GM18508 (cell line): ENCODE results near the gene TMSB15A.
"Not testable (repeated sequence)": the region's sequence is repeated elsewhere in the genome, so short reads cannot be mapped to it uniquely, and the experiment has no call there.

Experiments used
- ATAC-seq: cut with Tn5 transposase; IDR thresholded peaks from one replicate; pipeline ENCODE4 v1.9.1; 2021; ENCODE audit warnings: moderate number of reproducible peaks; ENCODE audit not compliant: insufficient read depth, unreplicated experiment

Gene TMSB15A

DNA sequence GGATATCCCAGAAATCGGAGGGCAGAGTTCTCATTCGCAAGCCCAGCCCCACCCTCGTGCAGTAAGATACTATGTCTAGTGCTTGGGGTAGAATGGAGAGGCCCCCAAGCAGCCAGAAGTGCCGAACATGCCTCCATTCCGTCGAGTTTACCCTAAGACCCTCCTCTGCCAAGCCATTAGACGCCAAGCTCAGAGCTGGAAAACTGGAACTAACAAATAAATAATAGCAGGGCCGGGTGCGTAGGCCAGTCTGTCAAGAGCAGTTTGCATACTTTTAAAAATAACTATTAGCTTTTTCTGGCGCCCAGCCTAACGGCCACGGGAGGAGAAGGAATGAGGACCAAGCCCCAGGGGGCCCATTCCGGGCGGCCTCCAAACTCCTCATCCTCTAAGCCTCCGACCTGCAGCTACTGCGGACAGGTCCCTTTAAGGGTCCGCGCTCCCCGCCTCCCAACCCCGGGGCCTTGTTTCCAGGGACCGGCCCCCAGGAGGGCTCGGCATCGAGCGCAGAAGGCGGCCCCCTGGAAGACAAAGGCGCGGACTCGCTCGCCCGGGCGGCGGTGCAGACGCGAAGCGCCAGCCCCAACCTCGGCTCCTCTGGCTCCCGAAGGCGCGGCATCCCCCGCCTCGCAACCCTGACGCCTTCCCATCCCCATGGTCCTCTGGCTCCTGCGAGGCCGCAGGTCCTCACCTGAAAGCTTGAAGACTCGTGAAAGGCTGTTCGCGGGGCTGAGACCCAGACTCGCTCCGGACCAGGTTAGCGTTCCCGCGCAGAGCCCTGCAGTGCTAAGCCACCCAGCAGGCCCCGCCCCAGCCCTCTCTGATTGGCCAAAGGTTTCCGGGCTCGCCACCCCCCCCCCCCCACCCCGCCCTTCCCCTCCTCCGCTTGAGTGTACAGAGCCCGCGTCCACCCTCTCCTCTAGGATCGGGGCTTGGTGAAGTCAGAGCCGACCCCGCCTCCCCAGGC, at the start of gene TMSB15A:
Gene TMSB15A (minus strand): TSS at position 765 of the 967 bp plus-strand sequence.
- no peak for ATAC-seq

DNA sequence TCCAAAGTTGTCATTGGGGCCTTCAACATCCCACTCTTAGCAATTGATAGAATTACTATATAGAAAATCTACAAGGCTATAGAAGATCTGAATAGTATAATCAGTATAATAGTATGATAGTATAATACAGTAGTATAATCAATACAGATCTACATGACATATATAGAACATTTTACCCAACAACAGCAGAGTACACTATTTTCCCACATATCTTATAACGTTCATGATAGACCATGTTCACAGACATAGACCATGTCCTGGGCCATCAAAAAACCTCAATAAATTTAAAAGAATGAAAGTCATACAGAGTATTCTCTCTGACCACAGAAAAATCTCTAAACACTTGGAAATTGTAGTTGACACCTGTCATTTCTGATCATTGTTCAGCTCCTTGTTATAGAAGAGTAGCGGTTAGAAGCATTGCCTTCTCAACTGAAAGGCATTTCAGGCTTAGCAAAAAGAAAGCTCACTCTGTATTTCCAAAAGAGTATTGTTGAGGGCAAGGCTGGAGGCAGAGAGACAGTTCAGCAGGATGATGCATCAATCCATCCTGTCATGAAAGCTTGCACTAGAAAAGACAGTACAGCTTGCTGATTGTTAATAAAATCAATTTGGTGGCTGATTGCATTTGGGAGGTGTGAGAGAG, 44.0 kb upstream of the TMSB15A start:
- ATAC-seq: no peak

DNA sequence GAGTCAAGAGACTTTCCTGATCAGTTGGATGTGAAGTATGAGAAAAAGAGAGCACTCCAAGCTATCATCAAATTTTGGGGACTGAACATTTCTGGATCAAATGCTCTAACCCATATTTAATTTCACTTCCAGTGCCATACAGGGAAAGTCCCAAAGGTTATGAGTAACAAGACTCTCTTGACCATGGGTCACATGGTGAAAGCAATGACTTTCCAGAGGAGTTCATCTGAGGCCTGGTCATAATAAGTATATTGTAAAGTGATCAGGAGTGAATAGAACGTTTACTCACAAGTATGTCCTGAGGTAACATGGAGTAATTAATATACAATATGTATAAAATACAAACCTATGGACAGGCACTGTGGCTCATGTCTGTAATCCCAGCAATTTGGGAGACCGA, 42.1 kb upstream of the TMSB15A start:
- no peak for ATAC-seq

DNA sequence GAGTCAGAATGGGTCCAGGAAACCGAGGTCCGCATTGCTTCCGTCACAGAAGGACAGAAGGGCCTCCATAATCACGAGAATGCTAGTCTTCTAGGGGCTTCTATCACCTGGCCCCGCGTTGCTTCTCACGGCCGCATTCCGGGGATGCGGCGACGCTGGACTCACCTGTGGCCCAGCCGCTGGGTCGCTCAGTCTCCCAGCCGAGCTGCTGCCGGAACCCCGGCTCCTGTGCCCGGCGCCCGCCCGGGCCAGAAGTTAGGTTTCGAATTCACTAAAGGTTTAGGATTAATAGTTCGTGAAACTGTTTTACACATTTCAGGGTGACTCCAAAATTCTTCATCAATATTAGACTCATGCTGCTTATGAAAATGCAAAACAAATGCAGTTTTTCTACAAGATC, 31.7 kb upstream of the TMSB15A start:
- no peak for ATAC-seq

DNA sequence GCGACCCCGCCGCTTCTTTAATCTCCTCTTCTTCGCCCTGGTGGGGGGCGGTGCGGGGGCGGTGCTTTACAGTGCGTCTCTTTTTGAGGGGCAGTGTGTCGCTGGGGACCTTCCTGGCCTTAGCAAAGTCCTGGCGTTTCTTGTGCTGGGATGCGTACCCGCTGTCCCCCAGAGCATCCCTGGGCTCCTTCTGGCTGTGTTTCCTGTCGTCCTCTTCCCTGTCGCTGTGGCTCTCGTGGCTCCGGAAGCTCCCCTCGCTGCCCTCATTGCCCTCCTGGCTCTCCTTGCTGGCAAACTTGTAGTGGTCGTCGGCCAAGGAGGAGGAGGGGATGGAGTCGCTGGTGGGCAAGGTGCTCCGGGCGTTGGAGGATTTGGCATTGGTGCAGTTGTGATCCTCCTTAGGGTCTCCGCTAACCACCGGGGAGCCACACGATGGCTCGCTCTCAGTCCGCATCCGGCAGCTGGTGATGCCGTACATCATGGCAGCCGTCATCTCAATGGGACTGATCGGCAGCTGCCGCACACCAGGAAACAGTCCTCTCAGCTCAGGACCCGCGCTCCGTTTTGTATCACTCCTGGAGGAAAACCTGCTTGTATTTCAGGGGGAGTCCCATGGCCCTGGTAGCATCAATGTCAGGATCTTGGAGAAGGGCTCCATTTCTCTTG, 30.4 kb upstream of the TMSB15A start:
- no peak for ATAC-seq

GRCh38 chrX:102546175-102546574, 29.6 kb upstream of the TMSB15A start:
- not testable (repeated sequence) for ATAC-seq

- no peak for ATAC-seq
Measured at GRCh38 chrX:102535958-102536357, 19.4 kb upstream of the TMSB15A start.

DNA sequence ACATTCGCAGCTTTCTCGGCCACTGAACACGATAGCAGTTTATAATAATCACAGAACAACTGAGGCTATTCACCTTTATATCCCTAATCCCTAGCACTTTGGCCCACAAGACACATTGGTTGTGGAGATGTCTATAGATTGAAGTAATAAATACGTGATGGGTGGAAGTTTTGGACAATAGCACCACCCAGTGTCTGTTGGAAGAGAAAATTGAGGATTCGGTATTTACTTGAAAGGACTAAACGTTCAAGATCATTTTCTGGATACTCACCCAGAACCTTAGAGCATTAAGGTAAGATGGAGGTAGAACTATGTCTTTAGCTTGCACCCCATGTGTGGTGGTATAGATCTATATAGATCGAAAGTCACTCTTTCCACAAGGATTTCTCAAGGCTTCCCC, 787 bp upstream of the TMSB15A start:
- no peak for ATAC-seq

GRCh38 chrX:102514536-102514935, 2.0 kb downstream of the TMSB15A start:
- ATAC-seq: no peak

GRCh38 chrX:102498732-102499131, 17.8 kb downstream of the TMSB15A start:
- ATAC-seq: no peak

DNA sequence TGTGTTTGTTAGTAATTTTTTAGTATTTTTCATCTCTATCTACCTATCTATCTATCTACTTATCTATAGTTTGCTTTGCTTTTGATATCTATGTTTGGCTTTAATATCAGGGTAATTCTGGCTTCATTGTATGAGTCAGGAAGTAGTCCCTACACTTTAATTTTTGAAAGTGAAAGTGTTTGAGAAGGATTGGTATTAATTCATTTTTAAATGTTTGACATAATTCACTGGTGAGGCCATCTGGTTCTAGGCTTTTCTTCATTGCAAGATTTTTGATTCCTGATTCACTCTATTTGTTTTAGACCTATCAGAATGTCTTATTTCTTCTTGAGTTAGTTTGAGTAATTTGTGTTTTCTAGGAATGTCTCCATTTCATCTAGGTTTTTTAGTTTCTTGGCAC, 24.8 kb downstream of the TMSB15A start:
- ATAC-seq: no peak

GRCh38 chrX:102478765-102479164, 37.8 kb downstream of the TMSB15A start:
- not testable (repeated sequence) for ATAC-seq

DNA sequence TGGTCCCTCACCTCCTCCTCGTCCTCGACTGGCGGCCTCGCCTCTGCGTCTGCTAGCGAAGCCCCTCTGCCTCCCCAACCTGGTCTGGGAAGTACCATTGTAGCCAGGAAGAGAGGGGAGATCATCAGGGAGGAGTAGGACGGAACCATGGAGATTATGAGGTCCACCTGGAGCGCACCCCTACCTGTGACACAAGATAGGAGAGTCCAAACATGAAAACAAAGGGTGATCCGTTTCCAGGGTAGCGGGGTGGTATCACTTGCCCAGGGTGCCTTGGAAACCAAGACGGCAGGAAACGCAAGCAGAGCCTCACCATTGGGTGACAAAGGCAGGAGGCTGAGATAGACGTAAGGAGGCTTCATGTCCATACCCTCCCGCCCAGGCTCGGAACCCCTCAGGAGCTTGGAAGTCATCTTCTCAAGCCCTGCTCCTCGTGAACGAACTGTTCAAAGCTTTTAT, 44.7 kb downstream of the TMSB15A start, which contains the start of gene TCP11X2:
Gene TCP11X2 (minus strand): TSS at position 51 of the 459 bp plus-strand sequence.
- not testable (repeated sequence) for ATAC-seq

DNA sequence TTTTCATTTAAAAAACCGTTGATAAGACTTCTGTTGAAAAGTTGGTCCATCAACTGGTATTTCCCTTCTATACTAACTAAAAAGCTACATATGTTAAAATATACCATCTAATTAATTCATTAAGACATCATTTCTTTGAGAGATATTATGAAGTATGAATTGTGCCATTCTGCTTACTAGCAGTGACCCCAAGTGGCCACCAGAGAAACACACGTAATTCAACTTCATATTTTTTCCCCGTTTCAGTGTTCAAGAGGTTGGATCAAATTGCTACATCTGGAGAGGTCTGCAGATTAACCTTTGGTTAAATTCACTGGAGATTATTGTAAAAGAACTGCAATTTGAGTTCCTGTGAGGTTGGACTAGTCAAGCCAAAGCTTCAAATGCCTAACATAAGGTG, 46.3 kb downstream of the TMSB15A start:
- ATAC-seq: not testable (repeated sequence)
